SH-SY5Y (cell line): ENCODE results near the gene ITPRIPL1.

Experiments used
- GATA2 ChIP-seq: IDR thresholded peaks from 2 replicates; pipeline ENCODE4 v1.6.1; 2011; ENCODE audit warnings: mild to moderate bottlenecking, low read depth, low read length
- GATA3 ChIP-seq: IDR thresholded peaks from 2 replicates; pipeline ENCODE4 v1.6.1; 2011; ENCODE audit warnings: low read depth, mild to moderate bottlenecking, low read length, moderate library complexity

- TF ChIP-seq GATA3 (no peak), GATA2 (no peak)
Observed at GRCh38 chr2:96359866-96360265, 34.7 kb downstream of the ITPRIPL1 start.
